ENCODE data around the gene USP34. TPM values are rescaled to one million over a fixed set of nuclear protein-coding genes. Genes with fewer than 3 reads are reported as not detected.
"Not testable (repeated sequence)": the region's sequence is repeated elsewhere in the genome, so short reads cannot be mapped to it uniquely, and the experiment has no call there.

USP34 gene
- total and polyA plus RNA-seq, 5 donors = 37.3 to 78.0 (median 61.4) TPM

DNA sequence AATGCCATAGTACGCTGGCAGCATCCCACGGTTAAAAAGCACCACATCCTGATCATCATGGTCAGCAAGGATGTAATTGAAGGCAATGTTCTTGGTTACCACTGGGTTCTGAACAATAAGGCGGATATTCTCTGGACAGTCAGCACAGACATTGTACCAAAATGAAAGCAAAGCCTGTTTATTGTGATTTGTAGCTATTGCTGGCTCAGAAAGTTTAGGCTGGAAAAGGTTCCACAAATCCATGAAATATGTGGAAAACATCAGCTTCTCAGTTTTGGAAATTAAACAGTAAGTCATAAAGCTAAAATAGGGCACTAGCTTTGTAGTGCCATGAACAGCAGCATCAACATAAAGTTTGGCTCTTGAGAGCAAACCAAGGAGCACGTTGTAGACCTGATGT is 256.7 kb downstream of the USP34 start:
- H3K4me3 ChIP-seq (ENCODE audit: low read length) = no peak overlapping the region
- no peaks in the 10 kb centered on the region for H3K9me3 ChIP-seq (ENCODE audit: control insufficient read depth, low read length)
- ATAC-seq = no peak
- no peak overlapping the region for H3K27ac ChIP-seq (ENCODE audit: low read length)
- intact Hi-C loops (cut with DNase I) = no loop called here
- no peaks in the 10 kb centered on the region for H3K4me1 ChIP-seq (ENCODE audit: control insufficient read depth, insufficient read depth, low read length)
- no peaks in the 10 kb centered on the region for H3K27me3 ChIP-seq (ENCODE audit: control insufficient read depth, insufficient read depth)
- WGBS = 97% methylated on average over 4 of the region's 4 CpGs
- no peak for DNase-seq

DNA sequence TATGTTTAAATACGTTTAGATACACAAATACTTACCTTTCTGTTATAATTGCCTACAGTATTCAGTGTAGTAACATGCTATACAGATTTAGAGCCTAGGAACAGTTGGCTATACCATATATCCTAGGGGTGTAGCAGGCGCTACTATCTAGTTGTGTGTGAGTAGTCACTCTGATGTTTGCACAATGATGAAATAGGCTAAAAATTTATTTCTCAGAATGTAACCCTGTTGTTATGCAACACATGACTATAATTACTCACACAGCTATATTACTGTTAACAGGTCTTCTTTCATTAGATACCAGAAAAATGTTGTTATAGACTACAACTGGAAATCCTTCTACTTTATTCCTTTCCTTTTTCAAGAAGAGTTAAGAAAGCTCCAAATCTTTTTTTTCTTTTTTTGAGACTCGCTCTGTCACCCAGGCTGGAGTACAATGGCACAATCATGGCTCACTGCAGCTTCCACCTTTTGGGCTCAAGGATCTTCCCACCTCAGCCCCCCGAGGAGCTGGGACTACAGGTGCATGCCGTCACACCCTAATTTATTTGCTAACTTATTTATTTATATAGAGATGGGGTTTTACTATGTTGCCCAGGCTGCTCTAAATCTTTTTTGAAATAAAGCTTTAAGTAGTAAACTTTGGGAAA is 260.4 kb downstream of the USP34 start:
- Histone ChIP-seq H3K27me3 (ENCODE audit: control insufficient read depth, insufficient read depth) (no peaks in the 10 kb centered on the region), H3K4me1 (ENCODE audit: control insufficient read depth, insufficient read depth, low read length) (no peaks in the 10 kb centered on the region), H3K27ac (ENCODE audit: low read length) (no peak overlapping the region), H3K4me3 (ENCODE audit: low read length) (no peak overlapping the region), H3K9me3 (ENCODE audit: control insufficient read depth, low read length) (no peaks in the 10 kb centered on the region)
- 94% methylated on average over 5 of the region's 5 CpGs for WGBS
- peak in 1 of 2 donors; percentile 31 for ATAC-seq
- DNase-seq = no peak
- intact Hi-C loops (cut with DNase I) = no loop called here

DNA sequence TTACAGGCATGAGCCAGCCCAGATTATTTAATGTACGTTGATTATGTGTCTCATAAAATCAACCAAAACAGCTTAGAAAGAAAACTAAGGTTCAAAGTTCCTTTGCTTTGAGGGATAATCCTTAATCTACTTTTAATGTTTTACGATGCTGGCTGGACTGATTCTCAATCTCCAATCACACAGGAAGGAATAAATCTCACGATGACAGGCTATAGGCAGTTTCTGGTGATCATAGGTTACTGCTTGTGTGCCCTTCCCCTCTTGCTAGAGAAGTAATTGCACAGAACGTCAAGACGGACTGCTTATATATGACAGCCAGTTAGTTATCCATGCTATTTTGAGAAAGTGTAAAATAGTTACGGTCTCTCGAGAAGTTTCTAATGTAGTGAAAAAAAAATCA is 265.8 kb downstream of the USP34 start:
- Histone ChIP-seq H3K27me3 (ENCODE audit: control insufficient read depth, insufficient read depth) (no peaks in the 10 kb centered on the region), H3K4me1 (ENCODE audit: control insufficient read depth, insufficient read depth, low read length) (no peaks in the 10 kb centered on the region), H3K9me3 (ENCODE audit: control insufficient read depth, low read length) (no peaks in the 10 kb centered on the region), H3K4me3 (ENCODE audit: low read length) (no peak overlapping the region), H3K27ac (ENCODE audit: low read length) (no peak overlapping the region)
- DNase-seq = no peak
- ATAC-seq = no peak
- intact Hi-C loops (cut with DNase I) = no loop called here
- 92% methylated on average over 7 of the region's 7 CpGs for WGBS

DNA sequence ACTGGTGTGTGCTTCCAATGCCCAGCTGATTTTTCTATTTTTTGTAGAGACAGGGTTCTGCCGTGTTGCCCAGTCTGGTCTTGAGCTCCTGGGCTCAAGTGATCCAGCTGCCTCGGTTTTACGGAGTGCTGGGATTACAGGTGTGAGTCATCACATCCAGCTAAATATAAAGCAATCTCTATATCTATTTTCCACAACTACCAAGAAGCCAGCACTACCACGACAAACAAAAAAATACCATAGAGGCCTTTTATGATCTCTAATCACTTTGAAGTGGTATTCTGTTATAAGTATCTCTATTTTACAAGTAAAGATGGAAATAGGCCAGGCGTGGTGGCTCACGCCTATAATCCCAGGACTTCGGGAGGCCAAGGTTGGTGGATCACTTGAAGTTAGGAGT is 274.2 kb downstream of the USP34 start:
- no peak overlapping the region for H3K27ac ChIP-seq (ENCODE audit: low read length)
- no peak for ATAC-seq

DNA sequence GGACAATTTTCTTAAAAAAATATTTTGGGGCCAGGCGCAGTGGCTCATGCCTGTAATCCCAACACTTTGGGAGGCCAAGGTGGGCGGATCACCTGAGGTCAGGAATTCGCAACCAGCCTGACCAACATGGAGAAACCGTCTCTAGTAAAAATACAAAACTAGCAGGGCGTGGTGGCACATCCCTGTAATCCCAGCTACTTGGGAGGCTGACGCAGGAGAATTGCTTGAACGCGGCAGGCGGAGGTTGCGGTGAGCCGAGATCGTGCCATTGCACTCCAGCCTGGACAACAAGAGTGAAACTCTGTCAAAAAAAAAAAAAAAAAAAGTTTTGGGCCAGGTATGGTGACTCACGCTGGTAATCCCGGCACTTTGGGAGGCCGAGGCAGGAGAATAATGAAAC is 276.2 kb downstream of the USP34 start:
- 92% methylated on average over 15 of the region's 15 CpGs for WGBS
- DNase-seq = peak in 1 of 3 donors; percentile 29
- H3K27me3 ChIP-seq (ENCODE audit: control insufficient read depth, insufficient read depth); H3K4me1 ChIP-seq (ENCODE audit: control insufficient read depth, insufficient read depth, low read length); intact Hi-C loops (cut with DNase I); H3K9me3 ChIP-seq (ENCODE audit: control insufficient read depth, low read length); ATAC-seq; H3K27ac ChIP-seq (ENCODE audit: low read length); H3K4me3 ChIP-seq (ENCODE audit: low read length): not testable (repeated sequence)

More for the DNA sequence above, 274.2 kb downstream of the USP34 start:
- Histone ChIP-seq H3K4me1 (ENCODE audit: control insufficient read depth, insufficient read depth, low read length) (peaks cover 9% of the 10 kb centered on the region), H3K4me3 (ENCODE audit: low read length) (no peak overlapping the region), H3K9me3 (ENCODE audit: control insufficient read depth, low read length) (no peaks in the 10 kb centered on the region), H3K27me3 (ENCODE audit: control insufficient read depth, insufficient read depth) (no peaks in the 10 kb centered on the region)
- no peak for DNase-seq
- 94% methylated on average over 7 of the region's 7 CpGs for WGBS
- intact Hi-C loops (cut with DNase I) = no loop called here

DNA sequence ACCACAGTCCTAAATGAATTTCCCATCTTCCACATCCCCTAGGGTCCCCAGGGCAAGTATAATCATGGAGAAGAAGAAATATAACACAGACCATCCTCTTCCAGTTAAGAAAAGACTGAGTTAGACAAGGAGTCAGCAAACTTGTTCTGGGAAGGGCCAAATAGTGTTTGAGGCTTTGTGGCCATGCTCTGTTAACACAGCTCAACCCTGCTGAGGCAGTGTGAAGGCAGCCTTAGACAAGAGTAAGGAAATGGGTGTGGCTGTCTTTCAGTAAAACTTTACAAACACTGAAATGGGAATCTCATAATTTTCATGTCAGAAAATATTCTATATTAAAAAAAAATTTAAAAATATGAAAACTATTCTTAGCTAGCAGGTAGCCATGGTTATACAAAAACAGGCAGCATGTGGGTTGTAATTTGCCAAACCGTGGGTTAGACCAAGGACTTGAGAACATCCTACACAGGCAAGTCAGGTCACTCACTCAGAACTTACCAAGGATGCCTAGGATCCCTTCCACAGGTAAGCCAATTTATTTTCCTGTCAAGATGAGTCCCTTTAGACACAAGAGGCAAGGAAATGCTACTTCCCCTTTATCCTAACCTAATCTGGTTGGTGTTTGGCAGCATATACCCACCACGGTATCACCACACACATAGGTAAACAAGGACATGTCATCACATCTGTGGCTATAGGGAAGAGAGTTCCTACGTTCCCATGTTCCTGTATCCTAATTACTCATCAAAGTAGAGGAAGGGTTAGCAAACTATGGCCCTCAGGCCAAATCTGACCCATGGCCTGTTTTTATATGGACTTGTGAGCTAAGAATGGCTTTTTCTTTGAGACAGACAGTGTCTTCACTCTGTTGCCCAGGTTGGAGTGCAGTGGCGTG is 277.0 kb downstream of the USP34 start:
- no peak overlapping the region for H3K4me3 ChIP-seq (ENCODE audit: low read length)
- ATAC-seq (peak in 1 of 2 donors; percentile 62), DNase-seq (no peak)
- no peaks in the 10 kb centered on the region for H3K27me3 ChIP-seq (ENCODE audit: control insufficient read depth, insufficient read depth)
- H3K4me1 ChIP-seq (ENCODE audit: control insufficient read depth, insufficient read depth, low read length) = peaks cover 9% of the 10 kb centered on the region
- H3K27ac ChIP-seq (ENCODE audit: low read length) = no peak overlapping the region
- no peaks in the 10 kb centered on the region for H3K9me3 ChIP-seq (ENCODE audit: control insufficient read depth, low read length)
- 73% methylated on average over 4 of the region's 4 CpGs for WGBS
- intact Hi-C loops (cut with DNase I) = no loop called here

DNA sequence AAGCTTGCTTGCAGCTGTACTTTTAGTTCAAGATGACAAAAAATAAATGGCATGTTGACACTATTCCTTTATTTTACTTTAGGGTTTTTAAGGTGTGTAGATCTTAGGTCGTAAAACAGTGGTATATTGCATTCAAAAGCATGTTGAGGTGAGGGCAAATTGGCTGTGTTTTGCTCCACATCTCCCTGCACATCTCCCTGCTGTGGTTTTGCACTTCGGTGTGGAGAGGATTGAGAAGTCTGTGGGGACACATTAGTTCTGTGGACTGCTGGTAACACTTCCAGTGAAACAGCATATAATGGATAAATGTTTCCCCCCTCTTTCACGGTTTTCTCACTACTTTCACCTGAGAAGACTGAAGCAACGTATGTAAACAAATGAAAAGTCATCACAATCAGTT is 283.8 kb downstream of the USP34 start:
- intact Hi-C loops (cut with DNase I) = no loop called here

DNA sequence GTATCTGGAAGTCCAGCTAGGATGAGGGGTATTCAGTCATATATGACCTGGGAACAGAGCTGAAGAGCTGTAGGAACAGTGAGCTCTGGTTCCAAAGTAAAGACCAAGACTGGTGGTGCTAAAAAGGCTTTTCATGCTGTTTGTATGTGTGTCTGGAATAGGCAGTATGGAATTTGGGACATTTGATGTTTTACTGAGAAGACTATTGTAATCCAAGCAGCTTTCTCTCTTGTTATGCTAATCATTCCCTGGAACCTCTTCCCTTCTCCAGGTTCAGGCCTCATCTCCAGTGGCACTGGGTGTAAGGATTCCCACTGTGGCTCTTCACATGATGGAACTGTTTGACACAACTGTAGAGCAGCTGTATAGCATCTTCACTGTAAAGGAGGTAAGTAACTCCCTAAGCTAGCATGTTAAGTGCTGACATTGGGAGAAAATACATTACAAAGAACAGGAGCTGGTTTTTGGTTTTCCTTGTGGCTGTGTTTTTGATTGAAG is 285.6 kb downstream of the USP34 start:
- intact Hi-C loops (cut with DNase I) = no loop called here
- Histone ChIP-seq H3K4me1 (ENCODE audit: control insufficient read depth, insufficient read depth, low read length) (peaks cover 7% of the 10 kb centered on the region), H3K27ac (ENCODE audit: low read length) (no peak overlapping the region), H3K9me3 (ENCODE audit: control insufficient read depth, low read length) (no peaks in the 10 kb centered on the region), H3K4me3 (ENCODE audit: low read length) (no peak overlapping the region), H3K27me3 (ENCODE audit: control insufficient read depth, insufficient read depth) (no peaks in the 10 kb centered on the region)
- ATAC-seq = no peak
- DNase-seq = no peak

More for the DNA sequence above, 283.8 kb downstream of the USP34 start:
- Histone ChIP-seq H3K4me1 (ENCODE audit: control insufficient read depth, insufficient read depth, low read length) (no peaks in the 10 kb centered on the region), H3K4me3 (ENCODE audit: low read length) (no peak overlapping the region), H3K27me3 (ENCODE audit: control insufficient read depth, insufficient read depth) (no peaks in the 10 kb centered on the region), H3K9me3 (ENCODE audit: control insufficient read depth, low read length) (no peaks in the 10 kb centered on the region), H3K27ac (ENCODE audit: low read length) (no peak overlapping the region)
- DNase-seq = no peak
- 85% methylated on average over 4 of the region's 4 CpGs for WGBS
- ATAC-seq = no peak

DNA sequence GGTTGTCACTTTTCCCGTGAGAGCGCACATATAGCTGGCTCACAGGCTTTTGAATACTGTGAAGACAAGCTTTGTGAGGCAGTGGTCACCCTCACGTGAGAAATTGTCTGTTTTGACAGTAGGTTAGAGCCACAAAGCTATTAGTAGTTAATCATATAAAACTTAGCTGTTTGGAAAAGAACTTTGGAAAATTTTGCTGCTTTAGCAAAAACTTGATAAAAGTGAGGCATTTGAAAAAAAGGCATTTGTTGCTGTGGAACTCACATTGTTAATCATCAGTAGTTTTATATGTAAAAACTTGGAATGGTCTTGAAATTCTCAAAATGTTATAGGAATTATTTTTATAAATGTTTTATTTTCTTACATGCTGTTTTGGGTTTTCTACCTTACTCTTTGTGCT is 286.6 kb downstream of the USP34 start:
- Histone ChIP-seq H3K4me1 (ENCODE audit: control insufficient read depth, insufficient read depth, low read length) (peaks cover 10% of the 10 kb centered on the region), H3K27me3 (ENCODE audit: control insufficient read depth, insufficient read depth) (no peaks in the 10 kb centered on the region), H3K27ac (ENCODE audit: low read length) (no peak overlapping the region), H3K9me3 (ENCODE audit: control insufficient read depth, low read length) (no peaks in the 10 kb centered on the region), H3K4me3 (ENCODE audit: low read length) (no peak overlapping the region)
- ATAC-seq = no peak
- 90% methylated on average over 3 of the region's 3 CpGs for WGBS
- intact Hi-C loops (cut with DNase I) = no loop called here
- no peak for DNase-seq

DNA sequence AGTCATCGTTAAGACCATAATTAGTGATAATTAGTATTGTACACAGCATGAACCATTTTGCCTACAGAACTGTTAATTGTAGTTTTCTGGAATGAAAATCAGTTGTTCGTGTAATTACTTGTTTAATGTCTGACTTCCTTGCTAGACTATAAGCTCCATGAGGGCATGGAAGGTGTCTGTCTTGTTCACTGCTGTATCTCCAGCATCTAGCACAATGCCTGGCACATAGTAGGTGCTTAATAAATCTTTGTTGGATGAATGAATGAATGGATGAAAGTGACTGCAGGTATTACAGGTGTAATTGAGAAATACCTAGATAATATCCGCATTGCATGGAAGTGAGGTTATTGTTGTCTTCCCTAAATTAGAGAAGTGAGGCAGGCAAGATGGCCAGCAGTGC is 287.1 kb downstream of the USP34 start:
- WGBS = 97% methylated on average over 3 of the region's 3 CpGs
- ATAC-seq = no peak
- Histone ChIP-seq H3K4me3 (ENCODE audit: low read length) (no peak overlapping the region), H3K4me1 (ENCODE audit: control insufficient read depth, insufficient read depth, low read length) (peaks cover 14% of the 10 kb centered on the region), H3K27me3 (ENCODE audit: control insufficient read depth, insufficient read depth) (no peaks in the 10 kb centered on the region), H3K27ac (ENCODE audit: low read length) (no peak overlapping the region), H3K9me3 (ENCODE audit: control insufficient read depth, low read length) (no peaks in the 10 kb centered on the region)
- DNase-seq = no peak
- intact Hi-C loops (cut with DNase I) = no loop called here

DNA sequence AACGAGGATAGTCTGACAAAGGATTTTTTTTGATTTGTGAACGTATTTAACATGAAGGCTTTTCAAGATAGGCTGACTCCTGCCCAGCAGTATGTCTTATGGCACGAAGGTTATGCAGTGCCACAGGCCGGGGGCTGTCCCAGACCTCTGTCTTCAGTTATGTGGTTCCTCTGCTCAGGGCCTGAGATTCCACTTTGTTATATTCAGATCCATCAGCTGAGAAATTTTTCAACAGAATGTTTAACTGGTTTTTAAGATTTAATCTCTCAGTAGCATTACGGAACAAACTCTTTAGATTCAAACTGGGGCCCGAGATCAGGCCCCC is 288.9 kb downstream of the USP34 start:
- Histone ChIP-seq H3K4me1 (ENCODE audit: control insufficient read depth, insufficient read depth, low read length) (peaks cover 17% of the 10 kb centered on the region), H3K4me3 (ENCODE audit: low read length) (no peak overlapping the region), H3K9me3 (ENCODE audit: control insufficient read depth, low read length) (no peaks in the 10 kb centered on the region), H3K27ac (ENCODE audit: low read length) (no peak overlapping the region), H3K27me3 (ENCODE audit: control insufficient read depth, insufficient read depth) (no peaks in the 10 kb centered on the region)
- DNase-seq (no peak), ATAC-seq (no peak)
- intact Hi-C loops (cut with DNase I) = no loop called here
- WGBS = 75% methylated on average over 6 of the region's 6 CpGs
